ENCODE measurements around the gene ISG20.

ISG20 gene

DNA sequence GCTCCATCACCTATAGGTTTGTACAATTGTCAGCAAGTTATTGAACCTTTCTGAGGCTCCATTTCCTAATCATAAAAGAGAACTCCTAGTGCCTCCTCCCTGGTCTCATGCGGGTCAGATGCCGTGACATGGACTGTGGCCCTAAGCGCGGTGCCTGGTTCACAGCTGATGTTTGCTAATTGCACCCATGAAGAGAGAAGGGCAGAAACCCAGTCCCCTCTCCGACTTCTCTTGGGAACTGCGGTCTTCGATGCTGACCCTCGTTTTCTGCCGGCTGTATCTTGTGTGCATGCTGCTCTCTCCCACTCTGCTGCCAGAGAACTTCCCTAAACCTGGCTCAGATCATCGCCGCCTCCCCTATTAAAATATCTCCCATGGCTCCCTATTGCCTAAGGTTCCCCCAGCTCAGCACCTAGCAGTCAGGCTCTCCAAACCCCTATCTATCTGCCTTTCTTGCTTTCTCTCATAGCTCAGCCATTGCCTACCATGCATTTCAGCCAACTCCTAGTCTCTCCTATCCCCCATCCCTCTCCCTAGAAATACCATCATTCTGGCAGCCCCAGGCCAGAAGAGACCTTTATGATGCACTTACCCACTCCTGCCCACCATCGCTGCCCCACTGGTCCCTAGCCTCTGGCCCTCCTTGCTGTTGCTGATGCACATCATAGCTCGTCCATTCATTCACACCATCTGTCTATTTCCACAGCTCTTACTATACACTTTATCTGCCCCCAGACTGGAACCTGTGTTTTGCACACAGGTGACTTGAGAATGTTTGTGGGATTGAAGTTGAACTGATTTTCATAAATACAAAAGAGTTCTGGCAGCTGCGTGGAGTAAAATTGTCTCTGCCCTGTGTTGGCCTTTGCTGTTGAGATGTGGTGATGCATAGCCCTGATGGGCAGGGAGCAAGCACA, 6.6 kb downstream of the ISG20 start:
- no peak for DNase-seq (ENCODE audit: low spot score)
- TF ChIP-seq, protein P1, sequence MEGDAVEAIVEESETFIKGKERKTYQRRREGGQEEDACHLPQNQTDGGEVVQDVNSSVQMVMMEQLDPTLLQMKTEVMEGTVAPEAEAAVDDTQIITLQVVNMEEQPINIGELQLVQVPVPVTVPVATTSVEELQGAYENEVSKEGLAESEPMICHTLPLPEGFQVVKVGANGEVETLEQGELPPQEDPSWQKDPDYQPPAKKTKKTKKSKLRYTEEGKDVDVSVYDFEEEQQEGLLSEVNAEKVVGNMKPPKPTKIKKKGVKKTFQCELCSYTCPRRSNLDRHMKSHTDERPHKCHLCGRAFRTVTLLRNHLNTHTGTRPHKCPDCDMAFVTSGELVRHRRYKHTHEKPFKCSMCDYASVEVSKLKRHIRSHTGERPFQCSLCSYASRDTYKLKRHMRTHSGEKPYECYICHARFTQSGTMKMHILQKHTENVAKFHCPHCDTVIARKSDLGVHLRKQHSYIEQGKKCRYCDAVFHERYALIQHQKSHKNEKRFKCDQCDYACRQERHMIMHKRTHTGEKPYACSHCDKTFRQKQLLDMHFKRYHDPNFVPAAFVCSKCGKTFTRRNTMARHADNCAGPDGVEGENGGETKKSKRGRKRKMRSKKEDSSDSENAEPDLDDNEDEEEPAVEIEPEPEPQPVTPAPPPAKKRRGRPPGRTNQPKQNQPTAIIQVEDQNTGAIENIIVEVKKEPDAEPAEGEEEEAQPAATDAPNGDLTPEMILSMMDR (IDR thresholded peaks at IDR 0.05; ENCODE audit: extremely low read depth, insufficient read depth, missing control alignments): no peak
- in situ Hi-C loops (cut with MboI; ENCODE audit: low pct_unique_long_range_greater_than_20kb, low sequenced_read_pairs, unreplicated experiment): no loop called here

DNA sequence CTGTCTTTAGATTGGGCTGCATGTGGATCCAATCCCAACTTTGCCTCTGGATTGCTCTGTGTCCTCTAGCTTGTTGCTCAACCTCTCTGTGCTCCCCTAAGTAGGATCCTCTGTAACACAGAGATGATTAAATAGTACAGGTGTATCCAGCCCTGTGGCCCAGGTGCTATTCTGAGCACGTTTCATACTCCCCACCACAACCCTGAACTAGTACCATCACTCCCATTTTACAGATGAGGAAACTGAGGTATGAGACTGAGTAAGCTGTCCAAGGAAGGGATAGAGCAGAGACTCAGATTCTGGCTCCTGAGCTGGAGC, 7.2 kb downstream of the ISG20 start:
- in situ Hi-C loops (cut with MboI; ENCODE audit: low pct_unique_long_range_greater_than_20kb, low sequenced_read_pairs, unreplicated experiment): no loop called here

DNA sequence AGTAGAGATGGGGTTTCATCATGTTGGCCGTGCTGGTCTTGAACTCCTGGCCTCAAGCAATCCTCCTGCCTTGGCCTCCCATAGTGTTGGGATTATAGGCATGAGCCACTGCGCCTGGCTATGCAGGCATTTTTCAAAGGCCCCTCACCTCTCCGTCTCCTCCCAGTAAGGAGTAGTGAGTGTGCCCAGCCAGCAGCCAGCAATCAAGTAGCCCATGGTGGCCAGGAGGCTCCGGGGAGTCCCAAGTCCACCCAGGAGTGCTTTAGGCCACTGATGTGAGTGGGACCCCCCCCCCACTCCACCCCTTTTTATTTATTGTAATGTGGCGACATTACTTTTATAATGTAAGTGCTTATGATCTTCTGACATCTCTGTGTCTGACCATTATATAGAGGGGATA, 8.1 kb downstream of the ISG20 start:
- DNase-seq (ENCODE audit: low spot score): no peak
- TF ChIP-seq, protein P1 (IDR thresholded peaks at IDR 0.05; ENCODE audit: extremely low read depth, insufficient read depth, missing control alignments): no peak
- in situ Hi-C loops (cut with MboI; ENCODE audit: low pct_unique_long_range_greater_than_20kb, low sequenced_read_pairs, unreplicated experiment): no loop called here

More for the DNA sequence above, 7.2 kb downstream of the ISG20 start:
- TF ChIP-seq, protein P1 (IDR thresholded peaks at IDR 0.05; ENCODE audit: extremely low read depth, insufficient read depth, missing control alignments): no peak
- DNase-seq (ENCODE audit: low spot score): no peak

DNA sequence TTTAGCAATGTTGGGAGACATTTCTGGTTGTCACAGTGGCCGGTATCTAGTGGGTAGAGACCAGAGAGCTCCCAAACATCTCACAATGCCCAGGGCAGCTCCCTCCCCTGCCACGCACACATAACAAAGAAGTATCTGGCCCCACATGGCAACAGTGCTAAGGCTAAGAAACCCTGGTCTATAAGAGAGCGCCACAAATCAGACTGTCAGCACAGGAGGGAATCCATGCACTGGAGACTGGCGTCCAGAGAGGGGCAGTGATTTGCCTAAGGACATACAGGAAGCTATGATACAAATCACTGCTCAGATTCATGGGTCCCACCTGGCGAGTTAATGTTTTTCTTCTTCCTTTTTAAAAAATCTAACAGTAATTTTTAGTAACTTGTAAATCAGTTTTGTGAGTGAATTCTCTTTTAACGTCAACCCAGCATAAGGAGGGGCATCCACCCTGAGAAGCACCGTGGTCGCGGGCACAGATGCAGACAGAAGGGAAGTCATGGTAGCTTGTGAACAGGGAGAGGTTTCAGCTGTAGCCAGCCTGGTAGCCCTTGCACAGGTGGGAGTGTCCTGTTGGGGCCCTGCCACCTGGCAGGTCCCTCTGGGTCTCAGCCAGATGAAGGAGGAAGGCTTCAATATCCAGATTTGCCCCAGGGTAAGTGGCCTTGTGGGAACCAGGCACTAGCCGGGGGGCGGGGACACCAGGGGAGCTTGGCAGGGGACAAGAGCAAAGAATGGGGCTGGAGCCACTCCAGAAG, 8.7 kb downstream of the ISG20 start:
- TF ChIP-seq, protein P1 (IDR thresholded peaks at IDR 0.05; ENCODE audit: extremely low read depth, insufficient read depth, missing control alignments): no peak
- in situ Hi-C loops (cut with MboI; ENCODE audit: low pct_unique_long_range_greater_than_20kb, low sequenced_read_pairs, unreplicated experiment): no loop called here
- no peak for DNase-seq (ENCODE audit: low spot score)

DNA sequence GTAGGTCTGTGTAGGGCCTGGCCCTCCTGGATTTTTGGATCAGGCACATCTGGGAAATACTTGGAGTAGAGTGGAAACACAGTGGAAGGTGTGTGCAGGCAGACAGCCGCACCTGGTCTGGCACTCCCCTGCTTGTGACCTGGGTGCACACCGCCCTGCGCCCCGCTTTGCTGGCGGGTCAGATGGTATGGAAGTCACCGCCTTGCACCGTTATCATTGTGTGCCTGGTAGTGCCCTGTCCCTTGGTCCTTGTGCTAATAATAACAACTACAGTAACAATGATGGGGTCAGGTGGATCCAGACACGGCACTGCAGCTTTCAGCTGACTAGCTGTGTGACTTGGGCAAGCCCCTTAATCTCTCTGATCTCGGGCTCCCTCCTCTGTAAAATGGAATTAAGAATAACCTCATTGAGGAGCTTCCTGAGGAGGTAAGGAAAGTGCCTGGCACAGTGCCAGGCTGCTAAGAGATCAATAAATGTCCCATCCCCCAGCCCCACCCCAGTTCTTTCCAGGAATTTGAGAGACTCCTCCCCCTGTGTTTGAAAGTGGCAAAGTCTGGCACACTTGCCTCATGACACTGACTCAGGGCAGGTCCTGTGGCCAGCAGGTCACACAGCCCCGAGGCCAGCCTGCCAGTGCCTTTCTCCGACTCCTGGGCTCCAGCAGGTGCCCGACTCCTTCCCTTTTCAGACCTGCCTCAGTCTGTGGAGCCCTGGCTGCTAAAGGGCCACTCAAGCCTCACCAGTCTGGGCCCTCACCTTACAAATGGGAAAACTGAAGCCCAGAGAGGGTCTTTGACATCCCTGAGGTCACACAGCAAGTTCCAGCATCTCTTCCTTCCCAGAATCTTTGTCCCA, 9.8 kb downstream of the ISG20 start:
- no peak for DNase-seq (ENCODE audit: low spot score)
- in situ Hi-C loops (cut with MboI; ENCODE audit: low pct_unique_long_range_greater_than_20kb, low sequenced_read_pairs, unreplicated experiment): no loop called here
- TF ChIP-seq, protein P1 (IDR thresholded peaks at IDR 0.05; ENCODE audit: extremely low read depth, insufficient read depth, missing control alignments): no peak

DNA sequence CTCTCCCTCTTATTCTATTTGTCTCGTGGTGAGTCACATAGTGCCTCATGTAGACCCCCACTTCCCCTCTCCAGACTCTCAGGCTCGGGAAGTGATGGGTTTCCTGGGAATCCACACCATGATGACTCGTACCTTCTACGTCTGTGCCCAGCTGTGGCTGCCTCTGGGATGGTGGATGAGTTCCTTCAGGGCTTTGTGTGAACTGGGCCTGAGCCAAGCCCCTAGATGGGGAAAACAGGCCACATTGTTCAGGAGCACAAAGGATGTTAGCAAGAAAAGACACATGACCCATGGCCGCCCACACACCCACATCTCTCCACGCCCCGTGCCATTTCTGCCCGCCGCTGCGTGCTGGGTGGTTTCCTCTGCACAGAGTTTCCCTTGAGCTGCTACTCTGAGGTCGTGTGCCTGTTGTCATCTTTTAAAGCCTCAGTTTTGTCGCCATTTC, 10.5 kb downstream of the ISG20 start:
- peak; percentile 69 for DNase-seq (ENCODE audit: low spot score)
- TF ChIP-seq, protein P1 (IDR thresholded peaks at IDR 0.05; ENCODE audit: extremely low read depth, insufficient read depth, missing control alignments): no peak
- in situ Hi-C loops (cut with MboI; ENCODE audit: low pct_unique_long_range_greater_than_20kb, low sequenced_read_pairs, unreplicated experiment): no loop called here
